Activated naive CD8-positive, alpha-beta T cell treated with anti-CD3 and anti-CD28 coated beads, Interleukin-2, amount 50 U/mL, for 24 hours (primary cell): ENCODE measurements around the gene PRF1.

Experiments used
- ATAC-seq: fragments of 150-1000 bp; cut with Tn5 transposase; one replicate; pipeline ENCODE4 v1.10.0; 2021
- DNase-seq: peaks from one replicate; pipeline ENCODE4 v3.0.0; 2021
- H3K27ac Mint-ChIP-seq: one replicate; pipeline ENCODE4 v1.8.0; 2021; ENCODE audit warnings: mild to moderate bottlenecking, mixed read lengths
- H3K27me3 Mint-ChIP-seq: one replicate; pipeline ENCODE4 v1.8.0; 2021; ENCODE audit warnings: mixed read lengths
- H3K36me3 Mint-ChIP-seq: one replicate; pipeline ENCODE4 v1.8.0; 2021; ENCODE audit warnings: low read depth, mixed read lengths
- H3K4me1 Mint-ChIP-seq: one replicate; pipeline ENCODE4 v1.8.0; 2021; ENCODE audit warnings: mixed read lengths
- H3K4me3 Mint-ChIP-seq: one replicate; pipeline ENCODE4 v1.8.0; 2021; ENCODE audit warnings: mild to moderate bottlenecking, moderate library complexity, mixed read lengths
- H3K9me3 Mint-ChIP-seq: one replicate; pipeline ENCODE4 v1.8.0; 2021; ENCODE audit warnings: mixed read lengths

The PRF1 gene

GRCh38 chr10:70592746-70593512, 9.6 kb downstream of the PRF1 start:
- H3K9me3 Mint-ChIP-seq = no peaks in the 10 kb centered on the region
- H3K27me3 Mint-ChIP-seq = peaks cover 5% of the 10 kb centered on the region
- H3K27ac Mint-ChIP-seq = no peak overlapping the region
- ATAC-seq (no peak), DNase-seq (no peak)
- H3K4me1 Mint-ChIP-seq = peaks cover 89% of the 10 kb centered on the region
- no peak overlapping the region for H3K4me3 Mint-ChIP-seq
- H3K36me3 Mint-ChIP-seq = peaks cover 22% of the 10 kb centered on the region

GRCh38 chr10:70592186-70592735, 10.3 kb downstream of the PRF1 start:
- Mint-ChIP-seq H3K4me3 (no peak overlapping the region), H3K9me3 (no peaks in the 10 kb centered on the region), H3K27me3 (peaks cover 7% of the 10 kb centered on the region), H3K4me1 (peaks cover 89% of the 10 kb centered on the region), H3K36me3 (peaks cover 15% of the 10 kb centered on the region), H3K27ac (peak overlapping the region; percentile 57)
- no peak for DNase-seq
- peak; percentile 38 for ATAC-seq

DNA sequence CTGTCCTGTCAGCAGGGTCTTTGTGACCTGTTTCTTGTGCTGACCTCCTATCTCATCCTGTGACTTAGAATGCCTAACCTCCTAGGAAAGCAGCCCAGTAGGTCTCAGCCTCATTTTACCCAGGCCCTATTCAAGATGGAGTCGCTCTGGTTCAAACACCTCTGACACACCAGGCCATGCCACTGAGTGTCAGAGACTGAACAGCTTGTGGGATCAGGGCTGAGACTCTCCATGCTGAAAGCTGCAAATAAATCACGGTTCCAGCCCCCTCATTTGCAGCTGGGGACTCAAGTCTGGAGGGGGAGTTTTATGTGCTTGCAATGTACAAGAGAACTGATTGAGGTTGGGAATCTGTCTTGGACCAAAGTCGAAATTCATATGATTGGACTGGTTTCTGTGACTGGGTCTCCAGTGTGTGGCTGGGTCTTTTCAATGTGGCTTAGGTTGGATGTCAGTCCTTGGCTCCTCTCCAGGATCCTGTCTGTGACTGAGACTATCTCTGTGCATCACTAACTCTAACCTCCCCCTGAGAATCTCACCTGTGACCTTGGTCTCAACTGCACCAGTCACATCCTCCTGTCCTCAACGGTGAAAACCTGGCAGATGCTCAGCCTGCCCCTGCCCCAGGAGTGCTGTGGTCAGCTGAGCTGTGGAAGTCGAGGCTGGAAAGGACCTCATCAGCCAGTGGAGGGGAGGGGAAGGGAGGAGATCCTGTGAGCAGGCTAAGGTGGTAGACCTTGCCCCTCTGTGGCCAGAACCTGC, 11.7 kb downstream of the PRF1 start:
- Mint-ChIP-seq H3K4me1 (peaks cover 89% of the 10 kb centered on the region), H3K27me3 (peaks cover 7% of the 10 kb centered on the region)

DNA sequence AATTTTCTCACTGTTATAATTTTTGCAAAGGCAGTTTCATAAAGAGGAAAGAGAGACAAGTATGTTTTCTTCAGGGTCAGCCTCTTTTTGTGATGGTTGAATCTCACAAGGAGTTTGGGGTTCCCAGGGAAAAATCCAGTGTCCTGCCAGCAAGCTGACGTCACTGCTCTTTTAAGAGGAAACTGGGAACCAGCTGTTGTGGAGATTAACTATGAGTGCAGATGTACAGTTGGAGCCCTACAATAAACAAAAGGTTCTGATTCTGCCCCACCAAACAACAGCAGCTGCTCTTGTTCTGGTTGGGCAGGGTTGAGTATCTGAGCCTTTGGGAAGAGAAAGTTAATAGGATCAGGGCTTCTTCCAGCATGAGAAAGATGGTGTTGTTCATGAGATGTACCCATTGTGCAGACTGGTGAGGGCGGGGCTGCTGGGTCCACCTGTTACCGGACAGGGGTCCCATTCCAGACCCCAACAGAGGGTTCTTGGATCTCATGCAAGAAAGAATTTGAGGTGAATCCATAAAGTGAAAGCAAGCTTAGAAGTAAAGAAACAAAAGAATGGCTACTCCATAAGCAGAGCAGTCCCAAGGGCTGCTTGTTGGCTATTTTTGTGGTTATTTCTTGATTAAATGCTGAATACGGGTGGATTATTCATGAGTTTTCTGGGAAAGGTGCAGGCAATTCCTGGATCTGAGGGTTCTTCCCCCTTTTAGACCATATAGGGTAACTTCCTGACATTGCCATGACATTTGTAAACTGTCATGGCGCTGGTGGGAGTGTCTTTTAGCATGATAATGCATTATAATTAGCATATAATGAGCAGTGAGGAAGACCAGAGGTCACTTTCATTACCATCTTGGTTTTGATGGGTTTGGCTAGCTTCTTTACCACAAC, 12.5 kb downstream of the PRF1 start:
- Mint-ChIP-seq H3K4me1 (peaks cover 90% of the 10 kb centered on the region), H3K27ac (no peak overlapping the region), H3K4me3 (no peak overlapping the region), H3K9me3 (no peaks in the 10 kb centered on the region), H3K36me3 (no peaks in the 10 kb centered on the region), H3K27me3 (peaks cover 7% of the 10 kb centered on the region)
- ATAC-seq (no peak), DNase-seq (no peak)

More for the DNA sequence above, 11.7 kb downstream of the PRF1 start:
- H3K27ac Mint-ChIP-seq = no peak overlapping the region
- H3K9me3 Mint-ChIP-seq = no peaks in the 10 kb centered on the region
- DNase-seq = no peak
- H3K36me3 Mint-ChIP-seq = peaks cover 1% of the 10 kb centered on the region
- H3K4me3 Mint-ChIP-seq = no peak overlapping the region
- no peak for ATAC-seq

DNA sequence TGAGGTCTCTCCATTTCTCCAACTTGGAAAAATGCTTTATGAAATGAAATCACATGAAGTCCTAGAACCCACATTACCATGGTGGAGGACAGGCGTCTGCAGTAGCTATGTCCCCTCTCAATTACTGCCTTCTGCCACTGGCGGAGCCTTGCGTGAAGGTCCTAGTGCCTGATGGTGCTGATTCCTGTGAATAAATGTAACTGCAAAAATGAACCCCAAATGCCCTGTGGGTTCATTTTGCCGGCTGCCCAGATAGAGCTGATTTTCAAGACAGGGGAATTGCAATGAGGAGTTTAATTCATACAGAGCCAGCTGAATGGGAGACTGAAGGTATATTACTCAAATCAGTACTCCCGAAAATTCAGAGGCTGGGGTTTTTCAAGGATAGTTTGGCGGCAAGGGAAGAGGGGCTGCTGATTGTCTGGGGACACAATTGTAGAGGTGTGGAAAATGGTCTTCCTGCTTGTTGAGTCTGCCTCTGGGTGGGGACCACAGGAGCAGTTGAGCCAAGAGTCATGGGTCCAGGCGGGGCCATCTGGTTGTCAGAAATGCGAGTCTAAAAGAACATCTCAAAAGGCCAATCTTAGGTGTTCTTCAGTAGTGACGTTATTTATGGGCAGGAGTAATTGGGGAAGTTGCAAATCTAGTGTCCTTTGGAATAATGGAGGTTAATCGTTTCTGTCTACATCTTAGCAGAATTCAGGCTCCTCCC, 13.5 kb downstream of the PRF1 start:
- ATAC-seq (no peak), DNase-seq (no peak)
- peaks cover 7% of the 10 kb centered on the region for H3K27me3 Mint-ChIP-seq
- peak overlapping the region; percentile 25 for H3K27ac Mint-ChIP-seq
- H3K4me1 Mint-ChIP-seq = peaks cover 89% of the 10 kb centered on the region
- no peak overlapping the region for H3K4me3 Mint-ChIP-seq
- H3K9me3 Mint-ChIP-seq = no peaks in the 10 kb centered on the region
- no peaks in the 10 kb centered on the region for H3K36me3 Mint-ChIP-seq

- no peak for DNase-seq
- Mint-ChIP-seq H3K27me3 (peaks cover 7% of the 10 kb centered on the region), H3K4me3 (no peak overlapping the region), H3K27ac (peak overlapping the region; percentile 92), H3K4me1 (peaks cover 87% of the 10 kb centered on the region), H3K36me3 (no peaks in the 10 kb centered on the region), H3K9me3 (no peaks in the 10 kb centered on the region)
- no peak for ATAC-seq
These were observed 14.3 kb downstream of the PRF1 start for GRCh38 chr10:70588255-70588654.

DNA sequence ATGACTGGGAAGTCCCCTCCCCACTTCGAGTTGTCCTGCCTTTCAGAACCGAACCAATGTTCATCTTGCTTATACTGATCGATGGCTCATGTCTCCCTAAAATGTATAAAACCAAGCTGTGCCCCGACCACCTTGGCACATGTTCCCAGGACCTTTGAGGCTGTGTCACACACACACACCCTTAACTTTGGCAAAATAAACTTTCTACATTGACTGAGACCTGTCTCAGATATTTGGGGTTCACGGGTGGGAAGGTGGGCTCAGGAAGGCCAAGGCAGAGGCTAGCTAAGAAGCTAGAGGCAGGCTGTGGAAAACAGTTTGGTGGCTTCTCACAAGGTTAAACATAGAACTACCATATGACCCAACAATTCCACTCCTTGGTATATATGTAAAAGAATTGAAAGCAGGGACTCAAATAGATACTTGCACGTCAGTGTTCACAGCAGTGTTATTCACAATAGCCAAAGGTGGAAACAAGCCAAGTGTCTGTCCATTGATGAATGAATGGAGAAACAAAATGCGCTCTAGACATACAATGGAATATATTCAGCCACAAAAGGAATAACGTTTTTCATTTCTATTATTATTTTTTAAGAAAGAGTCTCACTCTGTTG, 15.4 kb downstream of the PRF1 start:
- Mint-ChIP-seq H3K27me3 (peaks cover 5% of the 10 kb centered on the region), H3K27ac (peak overlapping the region; percentile 92), H3K36me3 (no peaks in the 10 kb centered on the region), H3K4me3 (no peak overlapping the region), H3K9me3 (no peaks in the 10 kb centered on the region), H3K4me1 (peaks cover 76% of the 10 kb centered on the region)
- ATAC-seq (peak; percentile 81), DNase-seq (no peak)

DNA sequence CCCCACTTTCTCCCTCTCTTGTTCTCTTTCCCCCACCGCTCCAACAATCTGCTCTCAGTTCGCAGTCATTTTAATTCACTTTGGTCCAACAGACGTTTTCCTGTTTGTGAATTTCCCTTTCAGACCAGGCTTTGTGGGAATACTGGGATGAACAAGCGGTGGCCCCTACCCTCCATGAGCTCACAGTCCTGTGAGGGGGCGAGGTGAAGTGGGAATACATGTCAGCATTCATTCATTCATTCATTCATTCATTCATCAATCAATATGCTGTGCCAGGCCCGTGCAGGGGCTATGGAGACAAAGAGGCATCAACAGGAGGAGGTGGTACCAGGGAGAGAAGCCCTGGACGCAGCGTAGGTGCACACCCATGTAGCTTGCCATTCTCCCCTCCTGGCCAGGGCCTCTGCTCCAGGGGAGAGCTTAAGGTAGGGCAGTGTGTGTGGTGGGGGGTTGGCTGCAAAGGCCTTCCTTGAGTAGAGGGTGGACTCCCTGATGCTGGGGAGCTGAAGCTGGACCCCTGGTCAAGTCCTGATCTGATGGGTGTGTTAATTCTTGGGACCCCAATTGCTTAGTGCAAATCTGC, 16.1 kb downstream of the PRF1 start:
- H3K27ac Mint-ChIP-seq = peak overlapping the region; percentile 92

GRCh38 chr10:70585578-70586169, 16.9 kb downstream of the PRF1 start:
- Mint-ChIP-seq H3K4me1 (peaks cover 72% of the 10 kb centered on the region), H3K4me3 (no peak overlapping the region), H3K27me3 (peaks cover 5% of the 10 kb centered on the region), H3K9me3 (no peaks in the 10 kb centered on the region), H3K27ac (peak overlapping the region; percentile 92), H3K36me3 (no peaks in the 10 kb centered on the region)
- ATAC-seq = peak; percentile 56
- DNase-seq = peak; percentile 60

More for the DNA sequence above, 16.1 kb downstream of the PRF1 start:
- no peaks in the 10 kb centered on the region for H3K36me3 Mint-ChIP-seq
- H3K4me3 Mint-ChIP-seq = peak overlapping the region; percentile 4
- peaks cover 73% of the 10 kb centered on the region for H3K4me1 Mint-ChIP-seq
- ATAC-seq (no peak), DNase-seq (no peak)
- peaks cover 5% of the 10 kb centered on the region for H3K27me3 Mint-ChIP-seq
- H3K9me3 Mint-ChIP-seq = no peaks in the 10 kb centered on the region

GRCh38 chr10:70584909-70585544, 17.5 kb downstream of the PRF1 start:
- no peak overlapping the region for H3K4me3 Mint-ChIP-seq
- DNase-seq (no peak), ATAC-seq (peak; percentile 23)
- H3K27ac Mint-ChIP-seq = peak overlapping the region; percentile 92
- H3K9me3 Mint-ChIP-seq = no peaks in the 10 kb centered on the region
- H3K36me3 Mint-ChIP-seq = no peaks in the 10 kb centered on the region
- H3K27me3 Mint-ChIP-seq = peaks cover 5% of the 10 kb centered on the region
- H3K4me1 Mint-ChIP-seq = peaks cover 71% of the 10 kb centered on the region

DNA sequence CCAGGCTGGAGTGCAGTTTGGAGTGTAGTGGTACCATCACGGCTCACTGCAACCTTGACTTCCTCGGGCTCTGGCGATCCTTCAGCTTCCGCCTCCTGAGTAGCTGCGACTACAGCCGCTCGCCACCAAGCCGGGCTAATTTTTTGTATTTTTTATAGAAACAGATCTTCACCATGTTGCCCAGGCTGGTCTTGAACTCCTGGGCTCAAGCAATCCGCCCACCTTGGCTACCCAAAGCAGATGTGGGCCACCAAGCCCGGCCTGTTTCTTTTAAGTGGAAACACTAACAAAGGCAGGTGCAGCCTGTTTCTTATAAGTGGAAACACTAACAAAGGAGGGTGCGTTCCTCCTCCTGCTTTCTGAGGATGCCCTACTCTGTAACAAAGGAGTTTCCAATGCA, 18.2 kb downstream of the PRF1 start:
- peaks cover 72% of the 10 kb centered on the region for H3K4me1 Mint-ChIP-seq
- no peak overlapping the region for H3K27ac Mint-ChIP-seq
- ATAC-seq (no peak), DNase-seq (no peak)
- peaks cover 2% of the 10 kb centered on the region for H3K36me3 Mint-ChIP-seq
- no peaks in the 10 kb centered on the region for H3K9me3 Mint-ChIP-seq
- no peak overlapping the region for H3K4me3 Mint-ChIP-seq
- H3K27me3 Mint-ChIP-seq = peaks cover 5% of the 10 kb centered on the region

GRCh38 chr10:70583669-70584037, 18.9 kb downstream of the PRF1 start:
- Mint-ChIP-seq H3K9me3 (no peaks in the 10 kb centered on the region), H3K27ac (peak overlapping the region; percentile 39), H3K4me3 (no peak overlapping the region), H3K27me3 (peaks cover 1% of the 10 kb centered on the region), H3K4me1 (peaks cover 72% of the 10 kb centered on the region), H3K36me3 (peaks cover 2% of the 10 kb centered on the region)
- ATAC-seq = no peak
- DNase-seq = no peak
